ENCODE results near the gene SEMA4G.

Gene SEMA4G

GRCh38 chr10:100987685-100988049 lies 18.4 kb downstream of the SEMA4G start:
- no peak for TF ChIP-seq CTCF (IDR thresholded peaks at IDR 0.05; ENCODE audit: low read depth, low read length)
- Histone ChIP-seq H3K9me3 (no peaks in the 10 kb centered on the region), H3K4me3 (ENCODE audit: low read depth, low read length) (peak overlapping the region; percentile 86), H3K27me3 (no peaks in the 10 kb centered on the region), H3K36me3 (peaks cover 38% of the 10 kb centered on the region), H3K4me1 (0 out of 2 replicates have a peak, but pooled peaks cover 3% of the 10 kb centered on the region)
- DNase-seq, result no peak

GRCh38 chr10:100988166-100988565 lies 18.9 kb downstream of the SEMA4G start:
- 0 out of 2 replicates have a peak, but pooled peaks cover 3% of the 10 kb centered on the region for H3K4me1 ChIP-seq
- H3K27me3 ChIP-seq, result no peaks in the 10 kb centered on the region
- peak overlapping the region; percentile 86 for H3K4me3 ChIP-seq (ENCODE audit: low read depth, low read length)
- H3K36me3 ChIP-seq, result peaks cover 42% of the 10 kb centered on the region
- H3K9me3 ChIP-seq, result no peaks in the 10 kb centered on the region
- no peak for TF ChIP-seq CTCF (IDR thresholded peaks at IDR 0.05; ENCODE audit: low read depth, low read length)
- DNase-seq, result no peak

GRCh38 chr10:100989088-100989487 lies 19.8 kb downstream of the SEMA4G start:
- DNase-seq, result no peak
- no peak overlapping the region for H3K4me3 ChIP-seq (ENCODE audit: low read depth, low read length)
- TF ChIP-seq CTCF (IDR thresholded peaks at IDR 0.05; ENCODE audit: low read depth, low read length), result no peak
- H3K9me3 ChIP-seq, result no peaks in the 10 kb centered on the region
- peaks cover 52% of the 10 kb centered on the region for H3K36me3 ChIP-seq
- H3K27me3 ChIP-seq, result no peaks in the 10 kb centered on the region
- H3K4me1 ChIP-seq, result 0 out of 2 replicates have a peak, but pooled peaks cover 3% of the 10 kb centered on the region

GRCh38 chr10:100993986-100994708 lies 24.8 kb downstream of the SEMA4G start:
- peak; percentile 70 for TF ChIP-seq CTCF (IDR thresholded peaks at IDR 0.05; ENCODE audit: low read depth, low read length)
- H3K4me3 ChIP-seq (ENCODE audit: low read depth, low read length), result no peak overlapping the region
- DNase-seq, result peak; percentile 58
- peaks cover 46% of the 10 kb centered on the region for H3K36me3 ChIP-seq
- peaks cover 8% of the 10 kb centered on the region; the same call in 1 of the 2 replicates for H3K4me1 ChIP-seq
- no peaks in the 10 kb centered on the region for H3K27me3 ChIP-seq
- H3K9me3 ChIP-seq, result no peaks in the 10 kb centered on the region

- Histone ChIP-seq H3K36me3 (peaks cover 35% of the 10 kb centered on the region), H3K9me3 (no peaks in the 10 kb centered on the region), H3K4me3 (ENCODE audit: low read depth, low read length) (no peak overlapping the region), H3K27me3 (no peaks in the 10 kb centered on the region), H3K4me1 (peaks cover 8% of the 10 kb centered on the region; the same call in 1 of the 2 replicates)
- no peak for TF ChIP-seq CTCF (IDR thresholded peaks at IDR 0.05; ENCODE audit: low read depth, low read length)
- DNase-seq, result peak; percentile 43
Observed at GRCh38 chr10:100995181-100995580, 25.9 kb downstream of the SEMA4G start.

GRCh38 chr10:100996678-100997359 lies 27.5 kb downstream of the SEMA4G start:
- H3K36me3 ChIP-seq, result peaks cover 21% of the 10 kb centered on the region
- no peaks in the 10 kb centered on the region for H3K9me3 ChIP-seq
- H3K4me3 ChIP-seq (ENCODE audit: low read depth, low read length), result peak overlapping the region; percentile 79
- peaks cover 17% of the 10 kb centered on the region; the same call in 1 of the 2 replicates for H3K4me1 ChIP-seq
- H3K27me3 ChIP-seq, result no peaks in the 10 kb centered on the region
- no peak for TF ChIP-seq CTCF (IDR thresholded peaks at IDR 0.05; ENCODE audit: low read depth, low read length)
- DNase-seq, result peak; percentile 53

Measured in BE2C (cell line).